ENCODE data around the gene TCL1B. TPM values are rescaled to one million over a fixed set of nuclear protein-coding genes. Genes with fewer than 3 reads are reported as not detected.

The TCL1B gene
- total and polyA plus RNA-seq, 2 donors (not counting 1 experiment from before 2014, with no cell fraction given), result 5.7 to 9.6 TPM

GRCh38 chr14:95651821-95652583 lies 34.2 kb upstream of the TCL1B start:
- WGBS (ENCODE audit: insufficient coverage), result 83% methylated on average over 1 of the region's 5 CpGs
- peak overlapping the region; percentile 17 for H3K9ac ChIP-seq (ENCODE audit: low read length)
- no peaks in the 10 kb centered on the region for H4K20me1 ChIP-seq (ENCODE audit: control insufficient read depth, insufficient read depth, low read length, poor library complexity, severe bottlenecking)
- Mint-ChIP-seq H3K27me3 (peaks cover 13% of the 10 kb centered on the region), H3K27ac (peak overlapping the region; percentile 82), H3K9me3 (ENCODE audit: insufficient read depth) (no peaks in the 10 kb centered on the region), H3K4me1 (peaks cover 64% of the 10 kb centered on the region), H3K4me3 (peak overlapping the region; percentile 59)
- ATAC-seq (ENCODE audit: low read depth) (peak; percentile 24), DNase-seq (no peak)
- CTCF ChIA-PET, result interaction anchor here (0.6 to 2.2 kb wide), 4 partner anchors 11 to 124 kb away, joined by 3 to 7 read pairs (median 4); no protein-coding TSS in a partner anchor
- no peaks in the 10 kb centered on the region for H3K27me3 ChIP-seq (replicated peaks in 1 of 4; ENCODE audit: control extremely low read depth in 1 of 4, control insufficient read depth in 3 of 4, insufficient read depth in 4 of 4, low read length in 3 of 4)
- intact Hi-C loops (cut with micrococcal nuclease), result no loop called here
- peak overlapping the region in 3 of 5 experiments; percentile 15 to 30 (median 25) for H3K4me3 ChIP-seq (ENCODE audit: control extremely low read depth in 1 of 5, extremely low read depth in 1 of 5, insufficient read depth in 1 of 5, low read depth in 2 of 5, low read length in 4 of 5)
- POLR2A ChIA-PET, result interaction anchor here (0.6 to 0.8 kb wide), 2 partner anchors 11 to 16 kb away, joined by 3 to 4 read pairs; no protein-coding TSS in a partner anchor
- H3K4me2 ChIP-seq (replicated peaks; ENCODE audit: low read depth, low read length, poor library complexity, severe bottlenecking), result peak overlapping the region; percentile 49
- H2AFZ ChIP-seq (ENCODE audit: insufficient read depth, low read depth, low read length, poor library complexity, severe bottlenecking), result peak overlapping the region; percentile 13
- peak overlapping the region; percentile 68 to 75 for H3K27ac ChIP-seq (ENCODE audit: low read length in 2 of 2)
- H3K9me3 ChIP-seq (ENCODE audit: control extremely low read depth in 1 of 3, control insufficient read depth in 2 of 3, insufficient read depth in 1 of 3, low read length in 2 of 3), result peaks cover 0 to 13% (median 0%) of the 10 kb centered on the region in 3 donors
- H3K4me1 ChIP-seq (ENCODE audit: control insufficient read depth in 2 of 2, insufficient read depth in 2 of 2, low read length in 2 of 2), result peaks cover 54 to 55% of the 10 kb centered on the region in 2 donors
- peaks cover 0 to 1% of the 10 kb centered on the region in 2 experiments for H3K36me3 ChIP-seq (replicated peaks in 1 of 2; ENCODE audit: control extremely low read depth in 1 of 2, control insufficient read depth in 1 of 2, extremely low read depth in 1 of 2, insufficient read depth in 2 of 2, low read length in 1 of 2)
- TF ChIP-seq EZH2 (IDR thresholded peaks at IDR 0.05; ENCODE audit: borderline replicate concordance, insufficient read depth, low read depth, low read length, poor library complexity, severe bottlenecking) (no peak), CTCF (IDR thresholded peaks at IDR 0.05) (no peak)
- peaks cover 4% of the 10 kb centered on the region for H3K79me2 ChIP-seq (ENCODE audit: control insufficient read depth, insufficient read depth, low read length)

GRCh38 chr14:95652690-95653089 lies 33.5 kb upstream of the TCL1B start:
- Mint-ChIP-seq H3K9me3 (ENCODE audit: insufficient read depth) (no peaks in the 10 kb centered on the region), H3K4me3 (peak overlapping the region; percentile 59), H3K27ac (peak overlapping the region; percentile 82), H3K27me3 (peaks cover 14% of the 10 kb centered on the region), H3K4me1 (peaks cover 68% of the 10 kb centered on the region)
- H3K79me2 ChIP-seq (ENCODE audit: control insufficient read depth, insufficient read depth, low read length), result peaks cover 4% of the 10 kb centered on the region
- WGBS (ENCODE audit: insufficient coverage), result 55% methylated on average over 1 of the region's 2 CpGs
- peak overlapping the region; percentile 68 to 75 for H3K27ac ChIP-seq (ENCODE audit: low read length in 2 of 2)
- H3K36me3 ChIP-seq (replicated peaks in 1 of 2; ENCODE audit: control extremely low read depth in 1 of 2, control insufficient read depth in 1 of 2, extremely low read depth in 1 of 2, insufficient read depth in 2 of 2, low read length in 1 of 2), result peaks cover 0 to 1% of the 10 kb centered on the region in 2 experiments
- POLR2A ChIA-PET, result interaction anchor here (0.6 to 0.8 kb wide), 2 partner anchors 10 to 15 kb away, joined by 3 to 4 read pairs; no protein-coding TSS in a partner anchor
- H3K9me3 ChIP-seq (ENCODE audit: control extremely low read depth in 1 of 3, control insufficient read depth in 2 of 3, insufficient read depth in 1 of 3, low read length in 2 of 3), result peaks cover 0 to 13% (median 0%) of the 10 kb centered on the region in 3 donors
- ATAC-seq (ENCODE audit: low read depth) (peak; percentile 61), DNase-seq (peak; percentile 18)
- no peaks in the 10 kb centered on the region for H3K27me3 ChIP-seq (replicated peaks in 1 of 4; ENCODE audit: control extremely low read depth in 1 of 4, control insufficient read depth in 3 of 4, insufficient read depth in 4 of 4, low read length in 3 of 4)
- peak overlapping the region; percentile 49 for H3K4me2 ChIP-seq (replicated peaks; ENCODE audit: low read depth, low read length, poor library complexity, severe bottlenecking)
- peaks cover 55 to 59% of the 10 kb centered on the region in 2 donors for H3K4me1 ChIP-seq (ENCODE audit: control insufficient read depth in 2 of 2, insufficient read depth in 2 of 2, low read length in 2 of 2)
- H3K4me3 ChIP-seq (ENCODE audit: control extremely low read depth in 1 of 5, extremely low read depth in 1 of 5, insufficient read depth in 1 of 5, low read depth in 2 of 5, low read length in 4 of 5), result peak overlapping the region in 2 of 5 experiments; percentile 15 to 30
- intact Hi-C loops (cut with micrococcal nuclease), result no loop called here
- CTCF ChIA-PET, result interaction anchor here (0.6 to 2.2 kb wide), 2 partner anchors 12 to 125 kb away, joined by 3 to 7 read pairs; no protein-coding TSS in a partner anchor
- TF ChIP-seq CTCF (IDR thresholded peaks at IDR 0.05), result no peak
- TF ChIP-seq EZH2 (IDR thresholded peaks at IDR 0.05; ENCODE audit: borderline replicate concordance, insufficient read depth, low read depth, low read length, poor library complexity, severe bottlenecking), result no peak
- H4K20me1 ChIP-seq (ENCODE audit: control insufficient read depth, insufficient read depth, low read length, poor library complexity, severe bottlenecking), result no peaks in the 10 kb centered on the region
- H3K9ac ChIP-seq (ENCODE audit: low read length), result peak overlapping the region; percentile 17
- no peak overlapping the region for H2AFZ ChIP-seq (ENCODE audit: insufficient read depth, low read depth, low read length, poor library complexity, severe bottlenecking)

Data from B cell (primary cell).